ENCODE results near the gene RAB29. TPM values are rescaled to one million over a fixed set of nuclear protein-coding genes. Genes with fewer than 3 reads are reported as not detected.

The RAB29 gene
- total RNA-seq (2022; extraction: Qiagen RNA extraction) = 10.0 to 14.8 TPM (median 10.9 TPM) in 5 replicates

GRCh38 chr1:205775015-205775716 is at the start of gene RAB29:
Gene RAB29 (minus strand): TSS chr1:205775482. CDS start chr1:205774956, 526 bp downstream.

GRCh38 chr1:205812878-205813754 is 37.8 kb upstream of the RAB29 start, which contains the start of gene SLC41A1:
Gene SLC41A1 (minus strand): TSS chr1:205813198. CDS start chr1:205810441, 2,757 bp downstream.

GRCh38 chr1:205750138-205751035 is 24.9 kb downstream of the RAB29 start, which contains the start of gene NUCKS1:
Gene NUCKS1 (minus strand): TSS chr1:205750182. CDS start chr1:205749973, 209 bp downstream.

Other genes starting within 250 kb of the RAB29 start
- gene ELK4, start 143.5 kb downstream of the RAB29 start, total RNA-seq (2022; extraction: Qiagen RNA extraction) = 5.4 to 7.6 TPM (median 7.0 TPM) in 5 replicates
- gene SLC45A3, start 95.0 kb downstream of the RAB29 start, total RNA-seq (2022; extraction: Qiagen RNA extraction) = 4.5 to 5.6 TPM (median 5.5 TPM) in 5 replicates
- gene NUCKS1, start 25.3 kb downstream of the RAB29 start, total RNA-seq (2022; extraction: Qiagen RNA extraction) = 94.9 to 151 TPM (median 116 TPM) in 5 replicates
- 17.6 to 28.6 TPM (median 19.3 TPM) in 5 replicates for gene SLC41A1, start 37.7 kb upstream of the RAB29 start, total RNA-seq (2022; extraction: Qiagen RNA extraction)
- not detected in 5 replicates for gene PM20D1, start 74.7 kb upstream of the RAB29 start, total RNA-seq (2022; extraction: Qiagen RNA extraction)
- 0.06 to 0.15 TPM (median 0.10 TPM) in 5 replicates for gene SLC26A9, start 168.0 kb upstream of the RAB29 start, total RNA-seq (2022; extraction: Qiagen RNA extraction)
- gene RAB7B, start 227.9 kb upstream of the RAB29 start, total RNA-seq (2022; extraction: Qiagen RNA extraction) = 0.58 to 1.7 TPM (median 1.1 TPM) in 5 replicates
- gene CTSE, start 248.4 kb upstream of the RAB29 start, total RNA-seq (2022; extraction: Qiagen RNA extraction) = 0.08 TPM in 1 of 5 replicates, not detected in the others